ENCODE data around the gene MGAT5. TPM values are rescaled to one million over a fixed set of nuclear protein-coding genes. Genes with fewer than 3 reads are reported as not detected.

The MGAT5 gene
- total RNA-seq, 1 donor from 2014 or later, result 98.7 TPM

GRCh38 chr2:134354611-134355010 lies 100.7 kb downstream of the MGAT5 start:
- no peak overlapping the region for H3K4me3 ChIP-seq
- H3K27me3 ChIP-seq (ENCODE audit: low read depth), result no peaks in the 10 kb centered on the region
- no peak overlapping the region for H3K27ac ChIP-seq (replicated peaks)
- no peak for DNase-seq
- peaks cover 55% of the 10 kb centered on the region for H3K36me3 ChIP-seq
- H3K4me1 ChIP-seq, result peaks cover 14% of the 10 kb centered on the region
- intact Hi-C loops (cut with micrococcal nuclease), result no loop called here
- no peaks in the 10 kb centered on the region for H3K9me3 ChIP-seq (replicated peaks)
- TF ChIP-seq CTCF (IDR thresholded peaks at IDR 0.05; ENCODE audit: borderline replicate concordance), result no peak

- no peaks in the 10 kb centered on the region for H3K27me3 ChIP-seq (ENCODE audit: low read depth)
- H3K36me3 ChIP-seq, result peaks cover 37% of the 10 kb centered on the region
- no peak overlapping the region for H3K4me3 ChIP-seq
- peaks cover 42% of the 10 kb centered on the region for H3K4me1 ChIP-seq
- TF ChIP-seq CTCF (IDR thresholded peaks at IDR 0.05; ENCODE audit: borderline replicate concordance), result no peak
- intact Hi-C loops (cut with micrococcal nuclease), result no loop called here
- no peaks in the 10 kb centered on the region for H3K9me3 ChIP-seq (replicated peaks)
- H3K27ac ChIP-seq (replicated peaks), result no peak overlapping the region
- no peak for DNase-seq
Observed at GRCh38 chr2:134357814-134358213, 103.9 kb downstream of the MGAT5 start.

- H3K27ac ChIP-seq (replicated peaks), result peak overlapping the region; percentile 88
- no peak overlapping the region for H3K4me3 ChIP-seq
- no peaks in the 10 kb centered on the region for H3K27me3 ChIP-seq (ENCODE audit: low read depth)
- intact Hi-C loops (cut with micrococcal nuclease), result no loop called here
- H3K36me3 ChIP-seq, result peaks cover 38% of the 10 kb centered on the region
- H3K9me3 ChIP-seq (replicated peaks), result no peaks in the 10 kb centered on the region
- H3K4me1 ChIP-seq, result peaks cover 46% of the 10 kb centered on the region
- peak; percentile 17 for DNase-seq
- no peak for TF ChIP-seq CTCF (IDR thresholded peaks at IDR 0.05; ENCODE audit: borderline replicate concordance)
Observed at GRCh38 chr2:134359367-134360081, 105.7 kb downstream of the MGAT5 start.

GRCh38 chr2:134360745-134361487 lies 107.0 kb downstream of the MGAT5 start:
- Histone ChIP-seq H3K36me3 (peaks cover 25% of the 10 kb centered on the region), H3K27ac (replicated peaks) (peak overlapping the region; percentile 88), H3K4me3 (peak overlapping the region; percentile 27), H3K27me3 (ENCODE audit: low read depth) (no peaks in the 10 kb centered on the region), H3K4me1 (peaks cover 51% of the 10 kb centered on the region), H3K9me3 (replicated peaks) (no peaks in the 10 kb centered on the region)
- intact Hi-C loops (cut with micrococcal nuclease), result no loop called here
- TF ChIP-seq CTCF (IDR thresholded peaks at IDR 0.05; ENCODE audit: borderline replicate concordance), result no peak
- DNase-seq, result peak; percentile 42

- peak overlapping the region; percentile 88 for H3K27ac ChIP-seq (replicated peaks)
- TF ChIP-seq CTCF (IDR thresholded peaks at IDR 0.05; ENCODE audit: borderline replicate concordance), result no peak
- no peaks in the 10 kb centered on the region for H3K9me3 ChIP-seq (replicated peaks)
- no peak for DNase-seq
- intact Hi-C loops (cut with micrococcal nuclease), result no loop called here
- H3K36me3 ChIP-seq, result peaks cover 20% of the 10 kb centered on the region
- peak overlapping the region; percentile 27 for H3K4me3 ChIP-seq
- H3K4me1 ChIP-seq, result peaks cover 58% of the 10 kb centered on the region
- H3K27me3 ChIP-seq (ENCODE audit: low read depth), result no peaks in the 10 kb centered on the region
Observed at GRCh38 chr2:134361648-134362047, 107.8 kb downstream of the MGAT5 start.

Measured in left ventricle myocardium inferior (tissue), 1 donor.